GM12872 (cell line): Measurements from ENCODE around the gene TUBB.

Experiments used
- TF ChIP-seq, protein P1 (sequence below): IDR thresholded peaks from 3 replicates; pipeline ENCODE4 v1.5.1; 2011; ENCODE audit warnings: low read depth, mild to moderate bottlenecking, low read length, moderate library complexity; ENCODE audit not compliant: insufficient read depth

TUBB gene

GRCh38 chr6:30754631-30755030 is 34.5 kb downstream of the TUBB start:
- TF ChIP-seq, protein P1, sequence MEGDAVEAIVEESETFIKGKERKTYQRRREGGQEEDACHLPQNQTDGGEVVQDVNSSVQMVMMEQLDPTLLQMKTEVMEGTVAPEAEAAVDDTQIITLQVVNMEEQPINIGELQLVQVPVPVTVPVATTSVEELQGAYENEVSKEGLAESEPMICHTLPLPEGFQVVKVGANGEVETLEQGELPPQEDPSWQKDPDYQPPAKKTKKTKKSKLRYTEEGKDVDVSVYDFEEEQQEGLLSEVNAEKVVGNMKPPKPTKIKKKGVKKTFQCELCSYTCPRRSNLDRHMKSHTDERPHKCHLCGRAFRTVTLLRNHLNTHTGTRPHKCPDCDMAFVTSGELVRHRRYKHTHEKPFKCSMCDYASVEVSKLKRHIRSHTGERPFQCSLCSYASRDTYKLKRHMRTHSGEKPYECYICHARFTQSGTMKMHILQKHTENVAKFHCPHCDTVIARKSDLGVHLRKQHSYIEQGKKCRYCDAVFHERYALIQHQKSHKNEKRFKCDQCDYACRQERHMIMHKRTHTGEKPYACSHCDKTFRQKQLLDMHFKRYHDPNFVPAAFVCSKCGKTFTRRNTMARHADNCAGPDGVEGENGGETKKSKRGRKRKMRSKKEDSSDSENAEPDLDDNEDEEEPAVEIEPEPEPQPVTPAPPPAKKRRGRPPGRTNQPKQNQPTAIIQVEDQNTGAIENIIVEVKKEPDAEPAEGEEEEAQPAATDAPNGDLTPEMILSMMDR, result no peak

DNA sequence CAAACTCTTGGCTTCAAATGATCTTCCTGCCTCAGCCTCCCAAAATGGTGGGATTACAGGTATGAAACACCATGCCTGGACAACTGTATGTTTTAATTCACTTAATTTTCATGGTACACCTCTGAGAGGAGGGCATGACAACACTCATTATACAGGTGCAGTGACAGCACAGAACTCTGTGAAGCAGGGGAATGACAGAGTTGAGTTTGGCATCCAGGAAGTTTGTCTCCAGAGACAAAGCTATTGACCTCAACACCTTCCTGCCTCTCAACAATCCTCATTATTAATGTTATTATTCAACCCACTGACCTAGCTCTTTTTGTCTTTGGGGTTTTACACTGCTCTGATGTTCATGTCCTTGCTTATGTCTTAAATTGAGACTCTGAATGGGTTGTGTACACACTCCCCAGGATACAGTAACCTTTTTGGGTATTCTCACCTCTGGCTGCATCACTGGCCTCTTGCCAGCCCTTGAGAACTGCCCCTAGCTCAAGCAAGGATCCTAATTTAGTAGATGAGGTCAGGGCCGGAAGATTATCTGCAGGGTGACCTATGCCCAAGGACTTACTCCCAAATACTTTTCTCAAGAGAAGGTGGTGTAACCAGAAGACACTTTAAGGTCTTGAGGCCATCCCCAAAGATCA is 37.2 kb downstream of the TUBB start:
- TF ChIP-seq, protein P1, result no peak

DNA sequence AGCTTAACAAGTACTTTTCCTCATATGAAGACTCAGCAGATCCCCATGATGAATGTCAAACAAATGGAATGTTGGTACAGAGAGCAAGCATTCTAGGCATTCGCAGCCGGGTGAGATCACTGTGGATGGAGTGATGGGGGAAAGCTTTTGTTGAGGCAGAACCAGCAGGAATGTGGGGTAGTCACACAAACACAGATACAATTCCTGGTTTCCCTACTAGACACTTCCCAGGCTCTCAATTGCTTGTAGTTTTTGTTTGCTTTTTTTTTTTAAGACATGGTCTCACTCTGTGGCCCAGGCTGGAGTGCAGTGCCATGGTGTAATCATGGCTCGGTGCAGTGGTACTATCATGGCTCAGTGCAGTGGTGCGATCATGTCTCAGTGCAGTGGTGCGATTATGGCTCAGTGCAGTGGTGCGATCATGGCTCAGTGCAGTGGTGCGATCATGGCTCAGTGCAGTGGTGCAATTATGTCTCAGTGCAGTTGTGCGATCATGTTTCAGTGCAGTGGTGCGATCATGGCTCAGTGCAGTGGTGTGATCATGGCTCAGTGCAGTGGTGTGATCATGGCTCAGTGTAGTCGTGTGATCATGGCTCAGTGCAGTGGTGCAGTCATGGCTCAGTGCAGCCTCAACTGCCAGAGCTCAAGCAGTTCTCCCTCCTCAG is 39.6 kb downstream of the TUBB start:
- TF ChIP-seq, protein P1, result no peak

GRCh38 chr6:30760549-30760948 is 40.4 kb downstream of the TUBB start:
- TF ChIP-seq, protein P1, result no peak

DNA sequence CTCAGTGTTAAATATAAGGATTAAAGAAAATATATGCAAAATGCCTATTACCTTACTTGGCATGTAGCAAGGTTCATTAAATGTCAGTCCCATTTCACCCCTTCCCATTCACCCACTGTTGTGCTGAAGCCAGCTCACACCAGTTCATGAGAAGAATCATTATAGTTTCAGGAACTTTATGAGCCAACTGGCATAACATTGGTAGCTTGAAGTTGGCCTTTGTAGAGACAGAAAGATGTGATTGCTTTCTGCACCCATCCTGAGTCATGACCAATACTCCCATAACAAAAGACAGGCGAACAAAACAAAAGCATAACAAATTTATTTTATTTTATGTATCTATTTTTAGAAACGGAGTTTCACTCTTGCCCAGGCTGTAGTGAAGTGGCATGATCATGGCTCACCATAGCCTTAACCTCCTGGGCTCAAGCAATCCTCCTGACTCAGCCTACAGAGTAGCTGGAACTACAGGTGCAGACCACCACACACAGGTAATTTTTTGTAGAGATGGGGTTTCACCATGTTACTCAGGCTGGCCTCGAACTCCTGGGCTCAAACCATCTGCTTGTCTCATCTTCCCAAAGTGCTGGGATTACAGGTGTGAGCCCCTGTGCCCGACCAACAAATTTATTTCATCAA is 41.8 kb downstream of the TUBB start:
- TF ChIP-seq, protein P1, result no peak

GRCh38 chr6:30763155-30763617 is 43.0 kb downstream of the TUBB start:
- TF ChIP-seq, protein P1, result no peak

GRCh38 chr6:30763618-30764489 is 43.7 kb downstream of the TUBB start:
- TF ChIP-seq, protein P1, result no peak
